ENCODE measurements around the gene AGMO.

- TF ChIP-seq CTCF (IDR thresholded peaks at IDR 0.05) = no peak
- no peak for TF ChIP-seq POLR2A (IDR thresholded peaks at IDR 0.05)
These were observed 322.0 kb downstream of the AGMO start for GRCh38 chr7:15239801-15240200.

Measured in right lobe of liver (tissue), 4 donors.